GM19043 (cell line): ENCODE results near the gene ESR1.
"Not testable (repeated sequence)": the region's sequence is repeated elsewhere in the genome, so short reads cannot be mapped to it uniquely, and the experiment has no call there.

Source experiments
- ATAC-seq: cut with Tn5 transposase; IDR thresholded peaks from one replicate; pipeline ENCODE4 v1.9.1; 2021; ENCODE audit warnings: low read depth; ENCODE audit not compliant: unreplicated experiment

ESR1 gene

DNA sequence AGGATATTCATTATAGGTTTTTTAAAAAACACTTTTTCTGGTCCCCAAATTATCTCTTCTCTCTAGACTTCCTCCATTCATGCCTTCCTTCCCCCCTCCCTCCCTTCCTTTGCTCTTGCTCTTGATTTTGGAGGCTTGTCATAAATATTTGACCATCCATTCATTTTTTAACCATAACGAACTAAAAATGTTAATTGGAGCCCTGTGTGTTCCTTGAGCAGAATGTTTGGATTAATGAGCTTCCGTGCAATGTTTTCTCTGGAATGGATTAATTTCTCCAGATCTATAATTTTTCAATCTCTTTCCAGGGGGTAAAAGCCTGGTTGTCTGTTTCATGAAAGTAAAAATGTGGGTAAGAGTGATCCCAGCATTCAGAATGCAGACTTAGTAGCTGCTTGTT lies 155.5 kb downstream of the ESR1 start:
- ATAC-seq, result no peak

DNA sequence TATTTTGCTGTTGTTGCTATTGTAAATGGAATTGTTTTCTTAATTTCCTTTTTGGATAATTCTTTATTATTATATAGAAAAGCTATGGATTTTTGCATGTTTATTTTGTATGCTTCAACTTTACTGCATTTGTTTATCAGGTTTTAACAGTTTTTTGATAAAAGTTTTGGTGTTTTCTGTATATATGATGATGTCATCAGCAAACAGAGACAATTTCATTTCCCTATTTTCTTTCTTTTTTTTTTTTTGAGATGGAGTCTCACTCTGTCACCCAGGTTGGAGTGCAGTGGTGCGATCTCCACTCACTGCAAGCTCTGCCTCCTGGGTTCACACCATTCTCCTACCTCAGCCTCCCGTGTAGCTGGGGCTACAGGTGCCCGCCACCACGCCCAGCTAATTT lies 156.9 kb downstream of the ESR1 start:
- not testable (repeated sequence) for ATAC-seq

DNA sequence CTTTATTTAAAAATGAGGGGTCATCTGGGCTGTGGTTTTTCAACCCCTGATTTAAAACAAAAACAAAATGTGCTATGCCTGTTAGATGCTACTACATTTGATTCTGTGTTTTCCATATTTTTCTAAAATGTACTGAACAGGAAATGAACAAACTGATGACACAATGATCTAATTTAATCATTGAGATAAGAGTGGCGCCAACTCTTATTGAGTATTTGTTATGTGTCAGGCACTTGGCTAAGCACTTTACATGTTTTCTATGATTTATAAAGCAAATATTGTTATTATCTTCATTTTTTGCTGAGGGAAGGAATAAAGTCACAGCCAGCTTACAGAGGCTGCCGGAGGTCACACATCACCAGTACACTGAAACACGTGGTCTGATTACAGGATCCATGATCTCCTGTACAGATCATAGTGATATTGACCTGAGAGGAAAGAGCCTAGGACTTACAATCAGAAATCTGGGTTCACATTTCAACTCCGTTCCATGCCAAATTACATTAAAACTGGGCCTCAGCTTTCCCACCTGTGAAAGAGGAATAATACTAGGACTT lies 166.7 kb downstream of the ESR1 start:
- no peak for ATAC-seq

DNA sequence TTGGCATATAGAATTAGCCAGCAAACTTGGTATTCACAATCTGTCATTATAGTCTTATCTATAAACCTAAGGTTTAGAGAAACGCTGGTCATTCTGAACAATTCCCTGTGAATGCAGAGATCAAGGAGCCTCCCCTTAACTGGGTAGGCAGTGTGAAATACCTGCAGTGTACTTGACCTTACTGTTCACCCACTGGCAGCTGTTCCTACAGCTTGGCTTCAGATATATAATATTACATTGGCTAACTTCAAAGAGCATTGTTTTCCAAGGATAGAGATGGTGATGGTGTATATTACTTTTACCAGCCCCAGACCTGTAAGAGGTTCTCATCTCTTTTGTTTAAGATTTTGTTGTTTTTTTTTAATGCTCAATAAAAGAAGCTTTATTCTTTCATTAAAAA lies 168.3 kb downstream of the ESR1 start:
- no peak for ATAC-seq

DNA sequence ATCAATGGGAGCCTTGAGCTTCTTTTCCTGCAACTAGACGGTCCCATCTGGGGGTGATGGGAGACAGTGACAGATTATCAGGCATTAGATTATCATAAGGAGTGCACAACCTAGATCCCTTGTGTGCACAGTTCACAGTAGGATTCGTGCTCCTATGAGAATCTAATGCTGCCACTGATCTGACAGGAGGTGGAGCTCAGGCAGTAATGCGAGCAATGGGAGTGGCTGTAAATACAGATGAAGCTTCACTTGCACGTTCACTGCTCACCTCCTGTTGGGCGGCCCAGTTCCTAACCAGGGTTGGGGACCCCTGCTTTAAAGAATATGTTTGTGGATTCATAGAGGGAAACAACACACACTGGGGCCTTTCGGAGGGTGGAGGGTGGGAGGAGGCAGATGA lies 180.7 kb downstream of the ESR1 start:
- ATAC-seq, result not testable (repeated sequence)

DNA sequence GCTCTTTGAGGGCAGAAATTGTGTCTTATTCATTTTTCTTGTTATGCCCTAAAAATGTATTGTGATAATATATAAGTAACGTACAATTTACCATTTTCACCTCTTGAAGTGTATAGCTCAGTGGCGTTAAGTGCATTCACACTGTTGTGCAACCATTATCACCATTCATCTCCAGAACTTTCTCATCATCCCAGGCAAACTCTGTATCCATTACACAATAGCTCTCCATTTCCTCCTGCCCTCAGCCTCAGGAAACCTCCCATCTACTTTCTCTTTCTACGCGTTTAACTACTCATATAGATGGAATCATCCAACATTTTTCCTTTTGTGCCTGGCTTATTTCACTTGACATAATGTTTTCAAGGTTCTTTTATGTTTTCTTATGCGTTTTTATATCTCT lies 184.6 kb downstream of the ESR1 start:
- ATAC-seq, result no peak

DNA sequence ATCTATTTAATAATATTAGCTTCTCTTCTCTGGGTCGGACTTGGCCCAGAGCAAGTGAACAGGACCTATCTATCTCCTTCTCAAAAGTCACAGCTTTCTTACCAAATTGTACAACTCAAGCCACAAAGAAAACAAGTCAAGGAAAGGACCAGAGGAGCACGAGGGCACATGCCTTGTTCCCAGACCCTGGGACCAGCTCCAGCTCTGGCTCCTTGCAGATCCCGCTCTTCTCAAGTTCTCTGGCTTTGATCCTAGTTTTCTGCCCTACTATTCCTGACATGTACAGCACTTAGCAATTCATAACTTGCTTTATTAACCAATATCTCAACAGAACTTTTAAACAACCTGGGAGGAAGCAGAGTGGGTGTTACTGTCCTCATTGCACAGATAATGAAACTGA lies 185.9 kb downstream of the ESR1 start:
- ATAC-seq, result no peak

DNA sequence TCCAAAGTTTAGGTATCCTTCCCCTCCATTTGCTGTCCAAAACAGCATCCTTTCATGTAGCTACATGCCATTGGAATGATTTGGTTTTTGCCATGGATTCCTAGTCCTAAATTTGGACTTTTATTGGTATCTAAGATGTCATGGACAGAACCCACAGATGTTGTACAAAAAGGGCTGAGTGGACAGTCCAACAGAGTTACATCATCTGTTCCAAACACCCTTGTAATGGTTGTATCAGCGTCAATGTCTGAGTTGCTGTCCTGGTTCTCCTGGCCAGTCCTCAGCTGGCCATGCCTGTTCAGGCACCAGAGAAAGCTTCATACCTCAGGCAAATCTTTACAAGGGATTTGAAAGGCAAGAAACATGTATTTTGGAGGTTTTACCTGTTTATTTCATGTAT lies 191.3 kb downstream of the ESR1 start:
- no peak for ATAC-seq

DNA sequence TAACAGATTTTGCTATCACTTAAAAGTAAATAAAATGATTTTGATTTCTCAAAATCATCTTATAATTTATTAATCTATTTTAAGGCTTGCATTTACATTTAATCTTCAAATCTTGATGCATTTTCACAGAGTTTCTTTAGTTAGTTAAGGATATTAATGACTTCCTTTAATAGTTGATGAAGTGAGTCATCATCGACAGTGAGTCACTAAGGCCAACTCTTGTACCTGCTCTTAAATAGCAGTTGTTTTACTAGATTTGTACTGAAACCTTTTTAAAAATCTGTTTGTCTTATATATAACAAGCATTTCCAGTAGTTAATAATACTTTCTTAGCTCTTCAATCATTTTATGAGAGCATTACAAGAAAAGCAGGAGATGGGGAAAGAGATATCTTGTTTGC lies 191.7 kb downstream of the ESR1 start:
- ATAC-seq, result no peak

DNA sequence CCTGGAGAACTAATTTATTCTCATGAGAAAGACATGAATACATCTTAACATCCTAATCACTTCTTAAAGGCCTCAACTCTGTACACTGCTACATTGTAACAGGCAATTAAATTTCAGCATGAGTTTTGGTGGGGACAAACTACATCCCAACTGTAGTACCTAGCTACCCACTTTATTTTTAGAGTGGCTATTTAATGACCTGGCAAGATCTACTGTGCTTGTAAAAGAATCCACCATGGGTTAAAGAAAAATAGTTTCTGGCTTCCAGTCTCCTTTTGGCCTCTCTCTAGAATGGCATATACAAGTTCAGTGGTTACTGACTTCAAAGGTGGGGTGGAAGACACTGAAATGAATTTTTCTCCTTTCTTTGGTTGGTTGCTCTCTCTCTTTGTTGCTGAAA lies 193.9 kb downstream of the ESR1 start:
- no peak for ATAC-seq

DNA sequence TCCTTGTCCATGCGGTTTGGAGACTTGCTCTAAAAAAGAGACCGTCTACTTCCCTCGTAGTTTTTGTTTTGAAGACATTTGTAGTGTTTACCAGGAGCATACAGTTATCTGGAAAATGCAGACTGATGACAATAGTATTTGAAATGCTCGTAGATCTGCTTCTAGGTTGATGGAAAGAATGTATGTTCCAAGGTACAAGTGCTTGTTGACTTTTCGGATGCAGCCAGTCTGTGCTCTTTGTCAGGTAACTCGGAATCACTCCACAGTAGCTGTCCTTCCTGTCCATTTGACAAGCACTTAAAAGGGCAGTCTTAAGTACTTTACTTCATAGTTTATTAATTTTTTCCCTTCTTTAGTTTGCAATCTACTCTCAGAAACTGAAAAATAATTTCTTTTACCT lies 194.8 kb downstream of the ESR1 start:
- ATAC-seq, result no peak

DNA sequence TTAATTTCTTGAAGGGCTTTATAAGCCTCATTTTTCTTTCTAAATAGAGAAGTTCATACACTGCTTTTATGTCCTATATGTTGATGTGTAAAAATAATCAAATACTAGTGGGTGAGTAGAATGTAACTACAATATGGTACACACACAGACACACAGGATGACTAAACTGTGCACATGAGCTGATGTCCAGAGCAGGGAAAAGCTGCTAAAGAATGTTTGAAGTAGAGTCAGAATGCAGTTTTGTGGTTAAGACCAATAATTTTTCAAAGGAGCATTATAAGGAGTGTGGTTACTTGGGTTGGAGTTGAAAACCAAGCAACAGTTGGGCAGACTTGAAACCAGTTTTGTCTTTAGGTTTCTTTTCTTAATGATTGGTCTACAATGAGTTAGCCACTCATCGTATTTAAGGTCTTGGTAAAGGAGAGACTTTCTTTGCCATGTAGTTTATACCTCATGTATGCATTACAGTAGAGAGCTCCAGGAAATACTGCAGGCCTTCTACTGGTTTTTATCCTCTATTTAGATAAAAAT lies 196.6 kb downstream of the ESR1 start:
- no peak for ATAC-seq

DNA sequence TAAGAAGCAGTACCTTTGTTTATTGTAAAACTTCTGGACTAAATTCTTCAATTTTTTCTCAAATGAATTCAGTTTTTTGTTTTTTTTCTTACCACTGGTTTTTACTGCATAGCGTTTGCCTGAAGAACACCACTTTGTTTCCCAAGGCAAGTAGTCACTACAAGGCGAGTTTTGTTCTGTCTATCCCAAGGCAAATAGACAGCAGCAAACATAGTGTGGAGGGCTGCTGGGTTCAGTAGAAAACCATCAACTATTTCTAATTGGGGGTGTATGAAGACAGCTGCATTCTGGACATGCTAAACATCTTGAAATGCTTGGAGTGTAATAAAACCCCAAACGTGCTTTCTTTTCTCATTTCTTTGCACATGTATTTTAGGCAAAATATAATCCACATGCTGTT lies 197.4 kb downstream of the ESR1 start:
- ATAC-seq, result no peak

DNA sequence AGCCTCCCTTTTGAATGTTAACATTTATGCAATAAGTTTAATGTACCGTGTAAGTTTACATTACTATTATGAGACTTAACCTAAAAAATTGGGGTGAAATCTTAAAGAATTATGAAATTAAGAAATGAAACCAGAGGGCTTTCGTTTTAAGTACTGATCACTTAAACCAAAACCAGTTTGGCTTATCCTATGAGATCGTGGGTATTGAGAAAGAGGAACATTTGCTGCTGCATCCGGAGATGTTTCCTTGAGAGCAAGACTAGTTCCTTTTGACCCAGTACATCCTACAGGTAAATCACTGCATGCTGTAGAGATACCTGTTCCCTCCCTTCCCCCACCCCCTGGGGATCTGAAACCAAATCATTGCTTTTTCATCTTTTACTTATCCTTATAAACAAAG lies 201.3 kb downstream of the ESR1 start:
- ATAC-seq, result no peak

DNA sequence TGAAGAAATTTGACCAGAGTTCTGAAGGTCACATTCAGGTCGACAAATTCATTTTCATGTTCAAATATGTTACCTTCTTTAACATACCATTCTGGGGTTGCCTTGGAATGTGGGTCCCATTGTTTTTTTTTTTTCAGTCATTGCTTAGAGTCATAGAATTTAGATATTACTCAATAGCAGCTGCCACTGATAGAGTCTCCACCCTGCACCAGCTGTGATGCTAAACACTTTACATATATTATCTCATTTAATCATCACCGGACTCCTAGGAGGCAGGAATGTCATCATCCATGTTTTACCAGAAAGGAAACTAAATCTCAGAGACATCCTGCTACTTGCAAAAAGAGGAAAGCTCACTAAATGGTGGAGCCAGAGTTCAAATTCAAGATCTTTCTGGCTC lies 204.7 kb downstream of the ESR1 start:
- no peak for ATAC-seq

DNA sequence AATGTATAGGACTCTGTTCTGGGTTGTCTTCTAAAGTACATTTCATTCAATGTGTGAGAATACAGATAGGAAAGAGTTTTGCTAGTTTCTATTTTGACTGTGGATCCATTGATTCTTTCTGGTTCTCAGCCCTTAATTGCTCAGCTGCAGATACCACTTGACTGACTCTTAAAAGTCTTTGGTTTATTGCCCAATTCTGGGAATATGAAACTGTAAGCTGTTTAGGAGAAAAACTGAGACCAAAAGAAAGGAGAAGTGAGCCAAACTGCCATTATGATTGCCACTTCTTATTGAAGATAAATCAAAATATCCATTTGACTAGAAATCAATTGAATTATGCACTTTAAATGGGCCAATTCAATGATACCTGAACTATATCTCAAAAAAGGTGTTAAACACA lies 211.4 kb downstream of the ESR1 start:
- ATAC-seq, result no peak

DNA sequence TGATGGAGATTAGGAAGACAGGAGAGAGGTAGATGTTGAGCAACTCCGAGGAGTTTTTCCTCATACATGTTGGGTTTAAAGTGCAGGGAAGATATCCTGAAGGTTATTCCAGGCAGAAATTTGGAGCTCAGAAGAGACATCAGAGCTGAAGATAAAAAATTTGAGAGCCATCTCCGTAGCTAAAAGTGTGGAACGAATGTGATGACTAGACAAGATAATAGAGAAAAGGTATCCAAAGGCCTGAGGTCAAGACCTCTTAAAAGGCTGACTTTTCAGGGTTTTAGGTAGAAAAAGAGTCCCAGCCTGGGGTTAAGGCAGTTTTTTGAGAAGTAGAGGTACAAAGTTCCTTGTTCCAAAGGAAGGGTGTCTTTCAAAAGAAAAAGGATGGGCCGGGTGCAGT lies 214.8 kb downstream of the ESR1 start:
- no peak for ATAC-seq

DNA sequence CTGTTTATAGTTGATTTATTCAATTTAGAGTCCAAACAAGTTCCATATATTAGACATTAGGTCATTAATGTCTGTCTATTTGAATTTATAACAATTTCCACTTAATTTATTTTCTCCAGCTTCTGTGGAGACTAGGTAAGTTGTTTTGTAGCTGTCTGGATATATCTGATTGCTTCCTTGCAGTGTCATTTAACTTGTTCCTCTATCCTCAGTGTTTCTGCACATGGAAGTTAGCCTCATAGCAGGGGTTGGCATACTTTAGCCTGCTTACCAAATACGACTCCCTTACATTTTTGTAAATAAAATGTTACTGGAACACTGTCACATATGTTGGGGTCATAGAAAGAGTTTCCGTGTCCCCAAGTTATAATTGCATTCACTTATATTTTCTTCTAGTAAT lies 216.1 kb downstream of the ESR1 start:
- ATAC-seq, result no peak

DNA sequence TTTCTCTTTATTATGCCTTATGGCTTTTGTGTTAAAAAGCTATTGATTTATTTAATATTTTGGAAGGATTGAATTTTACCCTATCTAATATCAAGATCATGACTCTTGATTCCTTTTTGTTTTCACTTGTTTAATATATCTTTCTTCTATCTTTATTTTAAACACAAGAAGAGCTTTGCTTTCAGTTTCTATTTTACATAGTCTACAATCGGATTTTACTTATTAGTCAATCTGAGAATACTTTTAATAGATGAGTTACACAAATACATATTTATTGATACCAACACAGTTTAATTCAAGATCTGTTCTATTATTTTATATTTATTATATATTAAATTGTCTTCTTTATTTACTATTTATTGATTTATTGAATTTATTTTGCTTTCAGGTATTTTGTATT lies 218.8 kb downstream of the ESR1 start:
- ATAC-seq, result no peak

DNA sequence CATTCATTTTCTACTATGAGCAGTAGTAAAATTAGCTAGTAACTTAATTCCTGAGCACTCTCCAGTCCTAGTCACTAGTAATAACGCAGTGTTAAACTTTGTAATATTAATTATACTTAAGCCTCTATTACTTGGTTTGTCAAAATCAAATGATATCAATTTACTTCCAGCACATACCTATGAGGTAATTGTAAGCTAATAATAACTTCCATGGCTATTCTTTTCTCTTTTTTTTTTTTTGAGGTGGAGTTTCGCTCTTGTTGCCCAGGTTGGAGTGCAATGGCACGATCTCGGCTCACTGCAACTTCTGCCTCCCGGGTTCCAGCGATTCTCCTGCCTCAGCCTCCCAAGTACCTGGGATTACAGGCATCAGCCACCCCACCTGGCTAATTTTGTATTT lies 219.3 kb downstream of the ESR1 start:
- ATAC-seq, result not testable (repeated sequence)

DNA sequence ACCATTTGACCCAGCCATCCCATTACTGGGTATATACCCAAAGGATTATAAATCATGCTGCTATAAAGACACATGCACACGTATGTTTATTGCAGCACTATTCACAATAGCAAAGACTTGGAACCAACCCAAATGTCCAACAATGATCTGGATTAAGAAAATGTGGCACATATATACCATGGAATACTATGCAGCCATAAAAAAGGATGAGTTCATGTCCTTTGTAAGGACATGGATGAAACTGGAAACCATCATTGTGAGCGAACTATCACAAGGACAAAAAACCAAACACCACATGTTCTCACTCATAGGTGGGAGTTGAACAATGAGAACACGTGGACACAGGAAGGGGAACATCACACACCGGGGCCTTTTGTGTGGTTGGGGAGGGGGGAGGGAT lies 226.3 kb downstream of the ESR1 start:
- not testable (repeated sequence) for ATAC-seq

DNA sequence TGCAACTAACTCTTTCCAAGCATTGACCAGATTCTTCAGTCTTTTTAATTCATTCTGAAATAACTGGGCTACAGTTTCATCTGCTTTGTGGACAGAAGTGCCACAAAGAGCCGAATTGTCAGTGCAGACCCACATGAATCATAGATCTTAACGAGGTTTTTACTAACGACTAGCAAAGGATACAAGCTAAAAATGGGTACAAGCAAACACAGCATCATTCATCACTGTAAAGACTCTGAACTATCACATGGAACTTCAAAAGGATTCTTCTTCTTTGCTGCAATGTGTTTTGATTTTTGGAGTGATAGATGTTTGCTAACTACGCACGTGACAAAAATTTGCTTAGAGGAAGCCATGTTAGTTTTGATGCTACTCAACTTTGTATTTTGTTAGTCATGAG lies 227.1 kb downstream of the ESR1 start:
- ATAC-seq, result no peak

DNA sequence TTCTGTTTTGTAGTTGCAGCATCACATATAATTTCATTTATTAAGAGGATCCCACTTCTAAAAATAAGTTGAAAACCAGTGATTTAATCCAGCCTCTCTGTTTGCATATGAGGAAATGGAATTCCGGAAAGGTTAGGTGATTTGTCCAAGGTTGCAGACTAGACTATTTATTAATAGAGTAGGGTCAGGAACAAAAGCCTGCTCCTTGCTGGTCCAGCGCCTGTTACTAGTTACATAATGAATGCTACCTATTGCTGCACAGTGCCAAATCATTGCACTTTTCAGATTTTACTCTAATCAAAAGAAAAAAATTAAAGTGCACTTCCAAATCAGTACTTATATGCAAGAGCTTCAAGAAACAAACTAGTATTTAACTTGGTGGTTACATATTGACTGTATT lies 238.6 kb downstream of the ESR1 start:
- no peak for ATAC-seq
